Astrocyte of the hippocampus (primary cell): ENCODE data around the gene FUT3.
"Not testable (repeated sequence)": the region's sequence is repeated elsewhere in the genome, so short reads cannot be mapped to it uniquely, and the experiment has no call there.

ENCODE experiments used
- DNase-seq: peaks from one replicate; pipeline ENCODE4 v3.0.0; 2011; ENCODE audit warnings: low read depth, low spot score

Gene FUT3

GRCh38 chr19:5848621-5849020, 2.6 kb downstream of the FUT3 start:
- DNase-seq, result not testable (repeated sequence)

GRCh38 chr19:5847846-5848245, 3.4 kb downstream of the FUT3 start:
- not testable (repeated sequence) for DNase-seq

- no peak for DNase-seq
Measured at GRCh38 chr19:5844456-5845433, 6.5 kb downstream of the FUT3 start.

- DNase-seq, result no peak
Measured at GRCh38 chr19:5843295-5843927, 7.8 kb downstream of the FUT3 start.

GRCh38 chr19:5841735-5842111, 9.5 kb downstream of the FUT3 start:
- DNase-seq, result not testable (repeated sequence)

- no peak for DNase-seq
Measured at GRCh38 chr19:5839065-5840017, 11.9 kb downstream of the FUT3 start, which contains the start of gene FUT6. FUT6 (minus strand) TSS chr19:5839702; CDS start chr19:5832567, 7,135 bp downstream.

- DNase-seq, result no peak
Measured at GRCh38 chr19:5838353-5839064, 12.7 kb downstream of the FUT3 start.

- no peak for DNase-seq
Measured at GRCh38 chr19:5837761-5838352, 13.4 kb downstream of the FUT3 start.

- no peak for DNase-seq
Measured at GRCh38 chr19:5832527-5833216, 18.6 kb downstream of the FUT3 start.

GRCh38 chr19:5832061-5832460, 19.2 kb downstream of the FUT3 start:
- no peak for DNase-seq

- DNase-seq, result no peak
Measured at GRCh38 chr19:5831159-5831558, 20.1 kb downstream of the FUT3 start.

- no peak for DNase-seq
Measured at GRCh38 chr19:5829567-5830310, 21.5 kb downstream of the FUT3 start.

- DNase-seq, result peak; percentile 52
Measured at GRCh38 chr19:5828661-5829566, 22.3 kb downstream of the FUT3 start.

- peak; percentile 98 for DNase-seq
Measured at GRCh38 chr19:5827891-5828660, 23.2 kb downstream of the FUT3 start.

- no peak for DNase-seq
Measured at GRCh38 chr19:5827342-5827890, 23.8 kb downstream of the FUT3 start.

- DNase-seq, result peak; percentile 51
Measured at GRCh38 chr19:5826531-5827341, 24.5 kb downstream of the FUT3 start.
